Epithelial cell of esophagus (primary cell): ENCODE results near the gene CGB1.
"Not testable (repeated sequence)": the region's sequence is repeated elsewhere in the genome, so short reads cannot be mapped to it uniquely, and the experiment has no call there.

Experiments
- DNase-seq: peaks from one replicate; pipeline ENCODE4 v3.0.0; 2010; ENCODE audit warnings: low read depth
- H3K4me3 ChIP-seq: 2 replicates; pipeline ENCODE4 v1.5.1; 2011; ENCODE audit warnings: mild to moderate bottlenecking, low read length, control low read depth
- TF ChIP-seq, protein P1 (sequence below): IDR thresholded peaks from 2 replicates; pipeline ENCODE4 v1.5.1; 2011; ENCODE audit warnings: low read depth, mild to moderate bottlenecking, low read length, control low read depth, inconsistent platforms; ENCODE audit not compliant: insufficient read depth; ENCODE audit errors: missing control alignments

Gene CGB1

DNA sequence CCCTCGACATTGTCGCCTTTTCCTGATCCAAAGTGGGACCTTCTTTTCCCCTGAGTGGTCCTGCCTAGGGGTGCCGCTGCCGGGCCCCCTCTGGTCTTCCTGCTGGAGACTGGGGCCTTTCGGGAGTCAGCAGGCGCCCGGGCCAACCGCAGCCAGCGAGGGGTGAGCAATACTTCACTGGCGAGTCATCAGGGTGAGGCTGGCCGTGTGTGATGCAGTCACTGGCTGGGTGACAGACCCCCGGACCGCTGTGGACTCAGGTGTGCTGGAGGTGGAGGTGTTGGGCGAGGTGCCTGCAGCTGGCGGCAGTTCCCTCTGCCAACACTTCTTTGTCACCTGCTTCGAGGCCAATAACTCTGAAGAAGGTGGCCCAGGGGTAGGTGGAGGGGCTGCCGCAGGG lies 5.5 kb upstream of the CGB1 start:
- TF ChIP-seq, protein P1, sequence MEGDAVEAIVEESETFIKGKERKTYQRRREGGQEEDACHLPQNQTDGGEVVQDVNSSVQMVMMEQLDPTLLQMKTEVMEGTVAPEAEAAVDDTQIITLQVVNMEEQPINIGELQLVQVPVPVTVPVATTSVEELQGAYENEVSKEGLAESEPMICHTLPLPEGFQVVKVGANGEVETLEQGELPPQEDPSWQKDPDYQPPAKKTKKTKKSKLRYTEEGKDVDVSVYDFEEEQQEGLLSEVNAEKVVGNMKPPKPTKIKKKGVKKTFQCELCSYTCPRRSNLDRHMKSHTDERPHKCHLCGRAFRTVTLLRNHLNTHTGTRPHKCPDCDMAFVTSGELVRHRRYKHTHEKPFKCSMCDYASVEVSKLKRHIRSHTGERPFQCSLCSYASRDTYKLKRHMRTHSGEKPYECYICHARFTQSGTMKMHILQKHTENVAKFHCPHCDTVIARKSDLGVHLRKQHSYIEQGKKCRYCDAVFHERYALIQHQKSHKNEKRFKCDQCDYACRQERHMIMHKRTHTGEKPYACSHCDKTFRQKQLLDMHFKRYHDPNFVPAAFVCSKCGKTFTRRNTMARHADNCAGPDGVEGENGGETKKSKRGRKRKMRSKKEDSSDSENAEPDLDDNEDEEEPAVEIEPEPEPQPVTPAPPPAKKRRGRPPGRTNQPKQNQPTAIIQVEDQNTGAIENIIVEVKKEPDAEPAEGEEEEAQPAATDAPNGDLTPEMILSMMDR: no peak
- no peak overlapping the region for H3K4me3 ChIP-seq
- DNase-seq: peak; percentile 69

DNA sequence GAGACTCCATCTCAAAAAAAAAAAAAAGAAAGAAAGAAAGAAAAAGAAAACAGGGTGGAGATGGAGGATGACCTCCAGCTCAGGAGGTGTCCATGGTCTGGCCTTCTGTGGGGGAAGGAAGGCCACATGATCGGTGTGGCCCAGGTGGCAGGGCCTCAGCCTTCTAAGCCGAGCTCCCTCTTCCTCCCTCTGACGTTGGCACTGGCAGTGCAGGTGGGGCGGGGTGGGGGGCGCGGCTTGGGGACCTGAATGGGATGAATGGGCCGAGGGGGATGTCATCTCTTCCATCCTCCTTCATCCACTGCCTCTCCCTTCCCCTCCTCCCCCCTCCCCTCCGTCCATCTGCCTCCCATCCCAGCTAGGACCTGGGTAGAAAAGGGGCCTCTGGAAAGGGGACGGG lies 3.0 kb upstream of the CGB1 start:
- H3K4me3 ChIP-seq, DNase-seq: not testable (repeated sequence)

DNA sequence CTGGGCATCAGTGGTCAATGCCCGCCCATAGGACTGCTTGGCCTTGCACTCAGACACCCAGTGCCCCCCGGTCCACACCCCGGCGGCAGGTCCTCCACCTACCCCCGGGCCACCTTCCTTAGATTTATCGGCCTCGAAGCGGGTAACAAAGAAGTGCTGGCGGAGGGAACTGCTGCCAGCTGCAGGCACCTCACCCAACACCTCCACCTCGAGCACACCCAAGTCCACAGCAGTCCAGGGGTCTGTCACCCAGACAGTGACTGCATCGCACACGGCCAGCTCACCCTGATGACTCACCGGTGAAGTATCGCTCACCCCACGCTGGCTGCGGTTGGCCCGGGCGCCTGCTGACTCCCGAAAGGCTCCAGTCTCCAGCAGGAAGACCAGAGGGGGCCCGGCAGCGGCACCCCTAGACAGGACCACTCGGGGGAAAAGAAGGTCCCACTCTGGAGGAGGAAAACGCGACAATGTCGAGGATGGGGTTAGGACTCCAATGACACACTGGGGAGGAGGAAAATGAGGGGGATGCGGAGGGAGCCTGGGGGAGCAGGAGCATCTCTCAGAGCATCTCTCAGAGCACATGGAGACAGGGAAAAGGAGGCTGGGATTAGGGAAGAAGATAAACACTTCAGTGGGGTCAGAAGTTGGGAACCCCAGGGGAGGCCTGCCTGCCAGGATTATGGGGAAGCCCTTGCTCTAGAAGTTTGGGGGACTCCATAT lies 2.0 kb upstream of the CGB1 start:
- not testable (repeated sequence) for H3K4me3 ChIP-seq
- peak; percentile 75 for DNase-seq

DNA sequence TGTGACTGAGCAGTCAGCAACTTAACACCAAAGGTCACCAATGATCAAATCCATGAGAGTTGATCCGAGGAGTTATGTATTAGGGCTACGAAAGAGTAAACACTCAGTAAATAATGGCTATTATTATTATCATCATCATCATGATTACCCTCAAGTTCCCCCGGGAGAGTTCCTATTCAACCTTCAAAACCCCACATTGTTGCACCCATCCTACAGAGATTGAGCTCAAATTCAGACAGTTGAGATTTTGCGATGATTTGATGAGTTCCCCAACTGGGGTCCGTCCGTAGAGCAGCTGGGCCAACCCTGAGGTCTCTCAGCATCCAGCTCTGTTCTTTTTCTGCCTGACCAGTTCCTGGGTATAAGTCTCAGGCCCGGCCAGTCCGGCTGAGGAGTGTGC lies 1.4 kb upstream of the CGB1 start:
- H3K4me3 ChIP-seq, DNase-seq: not testable (repeated sequence)

DNA sequence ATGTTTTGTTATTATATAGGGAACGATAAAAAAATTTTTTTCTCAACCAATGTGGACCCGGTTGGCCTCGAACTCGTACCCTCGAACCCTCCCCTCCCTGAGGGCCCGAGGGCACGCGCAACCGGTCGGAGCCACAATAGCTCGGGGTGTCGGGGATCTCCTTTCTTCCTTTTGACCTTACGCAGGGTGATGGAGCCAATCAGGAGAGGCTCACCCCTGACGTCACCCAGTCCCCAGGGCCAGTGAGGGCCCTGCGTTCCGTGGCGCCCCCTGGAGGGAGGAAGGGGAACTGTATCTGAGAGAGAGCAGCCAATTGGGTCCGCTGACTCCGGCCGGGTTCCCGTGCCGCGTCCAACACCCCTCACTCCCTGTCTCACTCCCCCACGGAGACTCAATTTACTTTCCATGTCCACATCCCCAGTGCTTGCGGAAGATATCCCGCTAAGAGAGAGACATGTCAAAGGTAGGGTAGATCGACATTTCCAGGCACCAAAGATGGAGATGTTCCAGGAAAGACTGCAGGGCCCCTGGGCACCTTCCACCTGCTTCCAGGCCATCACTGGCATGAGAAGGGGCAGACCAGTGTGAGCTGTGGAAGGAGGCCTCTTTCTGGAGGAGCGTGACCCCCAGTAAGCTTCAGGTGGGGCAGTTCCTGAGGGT lies 4.9 kb downstream of the CGB1 start, which contains the start of gene CGB2:
TSS of gene CGB2 (plus strand) at position 249 of the 660 bp plus-strand sequence. CDS start at position 455, 206 bp downstream.
- not testable (repeated sequence) for H3K4me3 ChIP-seq, DNase-seq
- TF ChIP-seq, protein P1: peak; percentile 36

DNA sequence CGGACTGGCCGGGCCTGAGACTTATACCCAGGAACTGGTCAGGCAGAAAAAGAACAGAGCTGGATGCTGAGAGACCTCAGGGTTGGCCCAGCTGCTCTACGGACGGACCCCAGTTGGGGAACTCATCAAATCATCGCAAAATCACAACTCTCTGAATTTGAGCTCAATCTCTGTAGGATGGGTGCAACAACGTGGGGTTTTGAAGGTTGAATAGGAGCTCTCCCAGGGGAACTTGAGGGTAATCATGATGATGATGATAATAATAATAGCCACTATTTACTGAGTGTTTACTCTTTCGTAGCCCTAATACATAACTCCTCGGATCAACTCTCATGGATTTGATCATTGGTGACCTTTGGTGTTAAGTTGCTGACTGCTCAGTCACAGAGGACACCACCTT lies 6.4 kb downstream of the CGB1 start:
- not testable (repeated sequence) for H3K4me3 ChIP-seq, DNase-seq

DNA sequence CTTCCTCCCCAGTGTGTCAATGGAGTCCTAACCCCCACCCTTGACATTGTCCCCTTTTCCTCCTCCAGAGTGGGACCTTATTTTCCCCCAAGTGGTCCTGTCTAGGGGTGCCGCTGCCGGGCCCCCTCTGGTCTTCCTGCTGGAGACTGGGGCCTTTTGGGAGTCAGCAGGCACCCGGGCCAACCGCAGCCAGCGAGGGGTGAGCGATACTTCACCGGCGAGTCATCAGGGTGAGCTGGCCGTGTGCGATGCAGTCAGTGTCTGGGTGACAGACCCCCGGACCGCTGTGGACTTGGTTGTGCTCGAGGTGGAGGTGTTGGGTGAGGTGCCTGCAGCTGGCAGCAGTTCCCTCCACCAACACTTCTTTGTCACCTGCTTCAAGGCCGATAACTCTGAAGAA lies 6.9 kb downstream of the CGB1 start:
- DNase-seq: not testable (repeated sequence)

DNA sequence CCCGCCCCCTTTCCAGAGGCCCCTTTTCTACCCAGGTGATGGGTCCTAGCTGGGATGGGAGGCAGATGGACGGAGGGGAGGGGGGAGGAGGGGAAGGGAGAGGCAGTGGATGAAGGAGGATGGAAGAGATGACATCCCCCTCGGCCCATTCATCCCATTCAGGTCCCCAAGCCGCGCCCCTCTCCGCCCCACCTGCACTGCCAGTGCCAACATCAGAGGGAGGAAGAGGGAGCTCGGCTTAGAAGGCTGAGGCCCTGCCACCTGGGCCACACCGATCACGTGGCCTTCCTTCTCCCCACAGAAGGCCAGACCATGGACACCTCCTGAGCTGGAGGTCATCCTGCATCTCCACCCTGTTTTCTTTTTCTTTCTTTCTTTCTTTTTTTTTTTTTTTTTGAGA lies 8.0 kb downstream of the CGB1 start:
- H3K4me3 ChIP-seq, DNase-seq: not testable (repeated sequence)

More for the DNA sequence above, 6.9 kb downstream of the CGB1 start:
- H3K4me3 ChIP-seq: not testable (repeated sequence)

DNA sequence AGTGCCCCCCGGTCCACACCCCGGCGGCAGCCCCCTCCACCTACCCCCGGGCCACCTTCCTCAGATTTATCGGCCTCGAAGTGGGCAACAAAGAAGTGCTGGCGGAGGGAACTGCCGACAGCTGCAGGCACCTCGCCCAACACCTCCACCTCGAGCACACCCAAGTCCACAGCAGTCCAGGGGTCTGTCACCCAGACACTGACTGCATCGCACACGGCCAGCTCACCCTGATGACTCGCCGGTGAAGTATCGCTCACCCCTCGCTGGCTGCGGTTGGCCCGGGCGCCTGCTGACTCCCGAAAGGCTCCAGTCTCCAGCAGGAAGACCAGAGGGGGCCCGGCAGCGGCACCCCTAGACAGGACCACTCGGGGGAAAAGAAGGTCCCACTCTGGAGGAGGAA lies 11.1 kb downstream of the CGB1 start:
- DNase-seq, H3K4me3 ChIP-seq: not testable (repeated sequence)

DNA sequence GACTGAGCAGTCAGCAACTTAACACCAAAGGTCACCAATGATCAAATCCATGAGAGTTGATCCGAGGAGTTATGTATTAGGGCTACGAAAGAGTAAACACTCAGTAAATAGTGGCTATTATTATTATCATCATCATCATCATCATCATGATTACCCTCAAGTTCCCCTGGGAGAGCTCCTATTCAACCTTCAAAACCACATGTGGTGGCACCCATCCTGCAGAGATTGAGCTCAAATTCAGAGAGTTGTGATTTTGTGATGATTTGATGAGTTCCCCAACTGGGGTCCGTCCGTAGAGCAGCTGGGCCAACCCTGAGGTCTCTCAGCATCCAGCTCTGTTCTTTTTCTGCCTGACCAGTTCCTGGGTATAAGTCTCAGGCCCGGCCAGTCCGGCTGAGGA lies 11.6 kb downstream of the CGB1 start:
- not testable (repeated sequence) for H3K4me3 ChIP-seq, DNase-seq

DNA sequence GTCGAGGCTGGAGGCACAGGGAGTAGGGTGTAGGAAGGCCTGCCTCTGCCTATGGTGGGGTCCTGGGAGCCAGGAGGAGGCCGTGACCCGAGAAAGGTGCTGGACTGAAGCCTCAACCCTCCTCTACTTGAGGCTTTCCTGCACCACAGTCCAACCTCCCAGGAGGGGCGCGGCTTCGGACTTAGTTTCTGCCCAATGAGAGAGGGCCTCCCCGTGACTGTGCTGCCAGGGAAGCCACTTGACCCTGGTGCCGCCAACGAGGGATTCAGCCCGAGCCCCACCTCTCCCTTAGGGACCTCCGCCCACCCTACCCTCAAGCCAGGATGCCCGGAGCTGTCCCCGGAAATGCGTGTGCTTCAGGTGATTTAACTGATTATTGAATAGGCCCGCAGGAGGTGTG lies 12.5 kb downstream of the CGB1 start, which contains the start of gene CGB3:
TSS of gene CGB3 (minus strand) at position 101 of the 400 bp plus-strand sequence. CDS start 362 bp downstream, outside the sequence.
- not testable (repeated sequence) for H3K4me3 ChIP-seq, DNase-seq

DNA sequence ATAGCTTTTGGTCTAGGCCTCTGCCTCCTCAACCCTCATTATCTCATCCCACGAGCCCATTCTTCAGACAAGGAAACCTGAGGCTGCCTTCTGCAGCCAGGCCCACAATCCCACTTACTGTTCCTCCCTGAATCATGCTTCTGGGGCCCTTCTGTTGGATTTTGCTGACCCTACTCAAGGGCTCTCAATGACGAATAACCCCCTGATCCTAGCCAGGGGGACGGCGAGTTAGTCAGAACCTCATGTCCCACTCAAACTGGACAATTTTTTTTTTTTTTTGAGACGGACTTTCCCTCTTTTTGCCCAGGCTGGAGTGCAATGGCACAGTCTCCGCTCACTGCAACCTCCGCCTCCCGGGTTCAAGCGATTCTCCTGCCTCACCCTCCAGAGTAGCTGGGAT lies 14.6 kb downstream of the CGB1 start:
- H3K4me3 ChIP-seq: no peak overlapping the region
- TF ChIP-seq, protein P1: no peak
- DNase-seq: no peak
